Left renal pelvis (tissue), 4 donors: Measurements from ENCODE around the gene PRELID2. TPM values are rescaled to one million over a fixed set of nuclear protein-coding genes. Genes with fewer than 3 reads are reported as not detected.
"Not testable (repeated sequence)": the region's sequence is repeated elsewhere in the genome, so short reads cannot be mapped to it uniquely, and the experiment has no call there.

Experiments used
- DNase-seq, 4 donors: peaks; one replicate each; pipeline ENCODE4 v3.0.0-alpha.2; 2013; ENCODE audit warnings: low read depth in 4 of 4, low spot score in 3 of 4
- polyA plus RNA-seq, 4 donors: library from polyadenylated mRNA; unstranded; fragments of 120-200 nt; gene quantifications; one replicate each; pipeline ENCODE4 v1.2.1, GENCODE V29; 2013; ENCODE audit not compliant: insufficient read length in 4 of 4

Gene PRELID2
- polyA plus RNA-seq: 10 to 100 TPM in 2 of 4 donors, 1 to 10 TPM in 2; 5.3 to 10.7 (median 8.8) TPM

DNA sequence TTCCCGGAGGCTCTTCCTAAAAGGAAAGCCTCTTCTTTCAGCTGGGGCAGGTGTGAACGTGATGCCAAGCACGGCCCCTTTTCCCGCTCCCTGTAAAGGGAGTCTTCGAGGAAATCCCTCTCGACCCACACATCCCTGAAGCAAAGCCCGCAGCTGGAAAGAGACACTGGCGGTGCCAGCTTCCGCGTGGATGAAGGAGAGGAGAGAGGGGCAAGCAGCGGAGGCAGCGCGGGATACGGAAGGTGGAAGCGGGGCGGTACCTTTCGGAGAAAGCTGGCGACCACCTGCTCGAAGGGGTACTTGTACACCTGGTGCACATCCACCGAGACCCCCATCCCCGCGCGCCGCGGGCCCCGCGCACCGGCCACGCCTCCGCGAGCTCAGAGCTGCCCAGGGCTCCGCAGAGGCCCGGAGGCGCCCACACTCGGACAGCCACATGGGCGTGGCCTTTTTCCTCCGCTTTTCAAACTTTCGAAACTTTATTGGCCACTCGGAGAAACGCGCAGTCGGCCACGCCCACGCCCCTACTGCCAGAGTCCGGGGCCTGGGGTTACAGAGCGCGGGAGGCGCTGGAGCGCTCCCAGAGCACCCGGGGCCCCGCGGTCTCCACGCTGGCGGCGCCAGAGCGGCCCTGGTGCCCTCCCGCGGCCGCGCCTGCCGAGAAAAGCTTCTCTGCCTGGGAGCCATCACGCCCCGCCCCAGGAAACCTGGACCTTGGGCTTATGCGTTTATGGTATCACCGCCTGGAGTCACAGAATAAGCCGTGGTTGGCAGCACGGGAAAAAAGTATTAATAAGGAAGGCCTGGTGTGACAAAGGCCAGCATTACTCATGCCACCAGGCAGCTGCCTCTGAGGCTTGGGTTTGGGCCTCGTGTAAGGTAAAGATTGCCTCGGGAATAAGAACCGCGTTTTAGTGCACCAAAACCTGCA lies at the start of gene PRELID2:
Gene PRELID2, minus strand, starts transcription at position 426 of the 931 bp plus-strand sequence. Its CDS starts 91 bp downstream, at position 335.
- peak; percentile 77 to 88 (median 86) for DNase-seq

DNA sequence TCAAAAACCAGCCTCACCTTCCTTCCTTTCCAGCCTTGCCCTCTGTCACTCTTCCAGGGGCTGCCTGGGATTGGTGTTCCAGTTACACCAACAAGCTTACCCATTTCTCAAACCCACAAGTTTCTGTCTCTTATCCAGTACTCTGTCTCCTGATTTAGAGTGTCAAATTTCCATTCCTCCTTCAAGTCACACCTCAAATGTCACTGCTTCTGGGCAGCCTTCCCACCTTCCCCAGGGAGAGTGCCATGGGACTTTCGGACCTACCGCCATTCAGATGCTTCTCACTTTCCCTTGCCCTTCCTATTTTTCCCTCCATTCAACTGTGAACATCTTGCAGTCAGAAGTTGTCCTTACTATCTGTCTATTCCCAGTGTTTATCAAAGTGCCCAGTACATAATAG lies 39.6 kb upstream of the PRELID2 start:
- DNase-seq: no peak

DNA sequence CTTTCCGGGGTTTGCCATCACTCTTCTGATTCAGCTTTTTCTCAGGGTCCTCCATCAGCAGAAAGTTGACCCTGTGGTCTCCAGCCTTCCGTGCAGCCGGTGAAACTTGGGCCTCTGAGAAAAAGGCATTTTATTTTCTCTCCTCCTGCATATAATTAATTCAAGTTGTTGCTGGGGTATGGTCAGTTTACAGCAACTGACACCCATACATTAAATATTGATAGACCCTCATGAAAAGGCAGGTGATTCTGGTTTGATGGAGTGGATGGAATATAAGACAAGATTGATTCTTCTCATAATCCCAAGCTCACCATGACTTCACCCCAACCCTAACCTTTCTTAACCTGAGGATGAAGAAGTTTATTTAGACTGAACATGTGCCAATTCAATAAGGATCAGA lies 37.8 kb upstream of the PRELID2 start, which contains the start of gene GRXCR2:
Gene GRXCR2, minus strand, starts transcription at position 101 of the 400 bp plus-strand sequence. Its CDS starts 46 bp downstream, at position 55.
- DNase-seq: no peak

- no peak for DNase-seq
These were observed 37.3 kb upstream of the PRELID2 start for GRCh38 chr5:145872486-145872885.

DNA sequence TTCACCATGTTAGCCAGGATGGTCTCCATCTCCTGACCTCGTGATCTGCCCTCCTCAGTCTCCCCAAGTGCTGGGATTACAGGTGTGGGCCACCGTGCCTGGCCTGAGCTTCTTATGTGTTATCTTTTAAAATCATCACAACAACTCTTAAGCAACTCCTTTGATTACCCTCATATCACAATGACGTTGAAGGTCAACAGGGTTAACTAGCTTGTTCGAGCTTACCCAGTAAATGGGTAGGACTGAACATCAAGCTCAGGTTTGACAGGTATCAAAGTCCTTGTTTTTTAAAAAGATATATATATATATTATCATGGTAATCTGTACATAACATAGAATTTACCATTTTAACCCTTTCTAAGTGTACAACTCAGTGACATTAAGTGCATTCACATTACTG lies 34.6 kb upstream of the PRELID2 start:
- no peak for DNase-seq

- DNase-seq: no peak
These were observed 32.7 kb upstream of the PRELID2 start for GRCh38 chr5:145867806-145868205.

DNA sequence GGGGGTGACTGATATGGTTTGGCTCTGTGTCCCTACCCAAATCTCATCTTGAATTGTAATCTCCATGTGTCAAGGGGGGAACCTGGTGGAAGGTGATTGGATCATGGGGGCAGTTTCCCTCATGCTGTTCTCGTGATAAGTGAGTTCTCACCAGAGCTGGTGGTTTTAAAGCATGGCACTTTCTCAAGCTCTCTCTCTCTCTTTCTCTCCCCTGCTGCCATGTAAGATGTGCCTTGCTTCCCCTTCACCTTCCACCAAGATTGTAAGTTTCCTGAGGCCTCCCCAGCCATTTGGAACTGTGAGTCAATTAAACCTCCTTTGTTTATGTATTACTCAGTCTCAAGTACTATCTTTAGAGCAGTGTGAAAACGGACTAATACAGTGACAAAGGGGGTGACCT lies 29.3 kb upstream of the PRELID2 start:
- DNase-seq: not testable (repeated sequence)

- no peak for DNase-seq
These were observed 27.9 kb upstream of the PRELID2 start for GRCh38 chr5:145863003-145863402.

DNA sequence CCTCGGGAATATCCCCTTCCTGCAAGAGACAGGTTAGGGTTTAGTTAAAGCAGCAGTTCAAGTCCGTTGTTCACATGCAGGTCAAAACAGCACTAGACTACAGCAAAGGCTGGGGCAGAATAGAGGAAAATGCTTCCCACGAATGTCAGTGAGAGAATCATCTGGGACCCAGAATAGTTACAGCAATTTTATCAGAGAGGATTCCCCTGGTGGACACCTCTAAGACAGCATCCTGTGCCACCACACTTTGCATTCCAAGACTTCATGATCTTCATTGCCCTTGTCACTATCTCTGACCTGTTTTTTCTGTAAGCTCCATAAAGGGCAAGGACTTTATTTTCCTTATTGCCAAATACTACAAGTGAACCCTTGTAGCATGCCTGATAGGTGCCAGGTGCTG lies 24.8 kb upstream of the PRELID2 start:
- DNase-seq: no peak

- no peak for DNase-seq
These were observed 24.3 kb upstream of the PRELID2 start for GRCh38 chr5:145859453-145859852.

DNA sequence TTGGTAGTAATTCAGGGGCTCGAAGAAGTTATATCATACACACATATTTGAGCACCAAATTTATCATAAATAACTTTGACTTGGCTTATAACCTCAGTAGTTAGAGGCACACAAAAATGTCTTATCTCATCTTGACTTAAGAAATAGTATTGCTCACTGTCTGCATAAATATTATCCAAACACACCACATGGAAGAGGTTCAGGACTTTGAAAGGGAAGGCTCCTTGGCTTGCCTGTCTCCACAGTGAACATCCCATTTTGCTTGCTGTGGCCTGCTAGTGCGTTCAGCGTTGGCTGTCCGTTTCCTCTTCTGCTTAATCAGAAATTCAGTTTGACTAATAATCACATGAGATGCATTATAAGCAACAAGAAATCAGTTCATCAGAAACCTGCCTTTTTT lies 23.8 kb upstream of the PRELID2 start:
- DNase-seq: no peak

- DNase-seq: peak in 3 of 4 donors; percentile 26 to 29 (median 27)
These were observed 21.2 kb upstream of the PRELID2 start for GRCh38 chr5:145856285-145856818.

GRCh38 chr5:145855763-145856267 lies 20.7 kb upstream of the PRELID2 start:
- DNase-seq: peak in 1 of 4 donors; percentile 20

GRCh38 chr5:145854651-145855258 lies 19.6 kb upstream of the PRELID2 start:
- no peak for DNase-seq

DNA sequence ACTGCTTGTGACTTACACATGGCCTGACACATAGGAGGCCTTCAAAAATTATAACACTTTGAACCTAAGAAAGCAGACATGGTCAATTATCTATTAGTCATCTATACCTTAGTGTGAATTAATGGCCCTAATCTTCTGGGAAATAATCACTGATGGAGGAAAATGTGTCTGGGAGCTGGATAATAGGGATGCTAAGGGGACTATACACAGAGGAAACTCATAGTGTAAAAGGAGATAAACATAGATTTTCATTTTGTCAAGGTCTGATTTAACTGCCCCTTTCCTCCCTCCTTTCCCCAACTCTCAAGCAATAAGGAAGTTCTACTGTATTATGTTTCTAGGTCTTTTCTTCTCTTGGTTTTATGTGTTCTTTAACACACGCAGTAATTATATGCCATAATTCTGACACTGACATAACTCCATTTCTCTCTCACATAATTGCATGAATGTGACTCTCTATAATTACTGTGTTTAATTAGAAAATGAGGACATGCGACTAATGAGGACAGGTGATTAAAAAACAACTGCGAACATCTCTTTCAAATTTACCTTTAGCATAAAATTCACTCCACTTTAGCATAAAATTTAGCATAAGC lies 18.7 kb upstream of the PRELID2 start:
- no peak for DNase-seq

GRCh38 chr5:145852990-145853389 lies 17.8 kb upstream of the PRELID2 start:
- no peak for DNase-seq

GRCh38 chr5:145848854-145849253 lies 13.7 kb upstream of the PRELID2 start:
- DNase-seq: no peak

GRCh38 chr5:145847499-145848497 lies 12.7 kb upstream of the PRELID2 start:
- DNase-seq: no peak

DNA sequence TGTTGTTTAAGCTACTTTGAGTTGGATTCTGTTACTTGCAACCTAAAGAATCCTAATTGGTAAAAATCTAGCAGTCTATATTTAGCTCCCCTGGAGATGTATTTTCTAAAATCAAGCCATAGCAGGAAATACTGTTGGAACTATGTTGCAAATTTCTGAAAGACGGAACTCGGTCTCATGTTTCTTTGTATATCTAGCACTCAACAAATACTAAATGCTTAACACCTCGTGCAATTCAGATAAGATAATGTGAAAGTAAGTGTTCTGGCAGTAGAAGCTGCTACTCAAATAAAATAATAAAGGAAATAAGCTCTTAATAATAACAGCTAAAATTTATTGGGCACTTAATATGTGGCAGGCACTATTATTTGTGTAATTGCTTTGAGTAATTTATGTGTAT lies 10.9 kb upstream of the PRELID2 start:
- DNase-seq: no peak

DNA sequence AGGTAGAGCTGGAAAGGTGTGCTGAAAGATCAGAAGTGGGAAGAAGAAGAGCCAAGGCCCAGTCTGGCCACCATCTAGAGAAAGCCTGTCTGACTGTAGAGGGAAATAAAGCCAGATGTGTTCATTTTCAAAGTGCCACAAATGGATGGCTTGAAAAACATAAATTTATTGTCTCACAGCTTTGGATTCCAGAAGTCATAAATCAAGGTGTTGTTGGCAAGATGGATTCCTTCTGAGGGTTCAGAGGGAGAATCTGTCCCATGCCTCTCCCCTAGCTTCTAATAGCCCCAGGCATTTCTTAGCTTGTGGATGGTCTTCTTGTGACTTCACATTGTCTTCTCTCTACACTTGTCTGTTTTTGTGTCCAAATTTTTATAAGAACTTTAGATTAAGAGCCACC lies 6.2 kb upstream of the PRELID2 start:
- DNase-seq: no peak
